GM23338 (cell line): ENCODE measurements around the gene CDH4. TPM values are rescaled to one million over a fixed set of nuclear protein-coding genes. Genes with fewer than 3 reads are reported as not detected.

Experiments used
- ATAC-seq: fragments of 200-7000 bp; cut with Tn5 transposase; 3 replicates; pipeline ENCODE4 v1.9.1; 2020
- DNase-seq: peaks from one replicate; pipeline ENCODE4 v3.0.0-alpha.2; 2015; ENCODE audit warnings: low spot score
- H2AFZ ChIP-seq: fragments of 200-600 bp; sonication (generic); 2 replicates; pipeline ENCODE4 v1.8.0; 2016; ENCODE audit warnings: antibody characterized with exemption, mild to moderate bottlenecking, moderate library complexity
- H3F3A ChIP-seq: fragments of 200-600 bp; sonication (generic); replicated peaks from 2 replicates; pipeline ENCODE4 v1.8.0; 2017; ENCODE audit warnings: antibody characterized with exemption, mixed run types, low read depth
- H3K27ac ChIP-seq: fragments of 200-600 bp; sonication (generic); 2 replicates; pipeline ENCODE4 v1.6.1; 2016; ENCODE audit warnings: low read depth
- H3K27me3 ChIP-seq: fragments of 200-600 bp; sonication (generic); 2 replicates; pipeline ENCODE4 v1.8.0; 2016; ENCODE audit warnings: mild to moderate bottlenecking, mixed run types, moderate library complexity; ENCODE audit not compliant: insufficient read depth
- H3K36me3 ChIP-seq: fragments of 200-600 bp; sonication (generic); 2 replicates; pipeline ENCODE4 v1.8.0; 2016; ENCODE audit warnings: mild to moderate bottlenecking; ENCODE audit not compliant: insufficient read depth
- H3K4me1 ChIP-seq: fragments of 200-600 bp; sonication (generic); 2 replicates; pipeline ENCODE4 v1.8.0; 2016; ENCODE audit warnings: mild to moderate bottlenecking, moderate library complexity; ENCODE audit not compliant: insufficient read depth
- H3K4me2 ChIP-seq: fragments of 200-600 bp; sonication (generic); 2 replicates; pipeline ENCODE4 v1.7.1; 2017; ENCODE audit warnings: mixed run types
- H3K4me3 ChIP-seq: fragments of 200-600 bp; sonication (generic); 2 replicates; pipeline ENCODE4 v1.6.1; 2016; ENCODE audit warnings: mixed run types
- H3K79me2 ChIP-seq: fragments of 200-600 bp; sonication (generic); replicated peaks from 2 replicates; pipeline ENCODE4 v1.8.0; 2017; ENCODE audit warnings: mild to moderate bottlenecking; ENCODE audit not compliant: insufficient read depth
- H3K9me2 ChIP-seq: fragments of 200-600 bp; sonication (generic); 2 replicates; pipeline ENCODE4 v1.8.0; 2017; ENCODE audit not compliant: insufficient read depth
- H4K20me1 ChIP-seq: fragments of 200-600 bp; sonication (generic); replicated peaks from 2 replicates; pipeline ENCODE4 v1.8.0; 2017; ENCODE audit warnings: mild to moderate bottlenecking; ENCODE audit not compliant: insufficient read depth
- H3K27ac Mint-ChIP-seq: 2 replicates; pipeline ENCODE4 v1.8.0; 2020; ENCODE audit warnings: inconsistent platforms, mild to moderate bottlenecking, moderate library complexity, mixed read lengths
- H3K27me3 Mint-ChIP-seq: 3 replicates; pipeline ENCODE4 v1.8.0; 2022; ENCODE audit warnings: low read depth, mild to moderate bottlenecking, moderate library complexity, mixed read lengths, inconsistent platforms; ENCODE audit not compliant: insufficient read depth, poor library complexity
- H3K36me3 Mint-ChIP-seq: 3 replicates; pipeline ENCODE4 v1.8.0; 2021; ENCODE audit warnings: low read depth, mild to moderate bottlenecking, inconsistent platforms, moderate library complexity, mixed read lengths
- H3K4me1 Mint-ChIP-seq: 3 replicates; pipeline ENCODE4 v1.8.0; 2020; ENCODE audit warnings: mild to moderate bottlenecking, inconsistent platforms, mixed read lengths
- H3K4me3 Mint-ChIP-seq: 3 replicates; pipeline ENCODE4 v1.8.0; 2021; ENCODE audit warnings: moderate library complexity, mild to moderate bottlenecking, inconsistent platforms, mixed read lengths
- H3K9me3 Mint-ChIP-seq: 3 replicates; pipeline ENCODE4 v1.8.0; 2020; ENCODE audit warnings: moderate library complexity, mild to moderate bottlenecking, inconsistent platforms, mixed read lengths
- CTCF ChIP-seq, 2 experiments: fragments of 200-600 bp in 1 of 2; sonication (generic) in 1 of 2; conservative IDR thresholded peaks; 2 replicates each; pipeline versions ENCODE4 v1.5.1 to v1.6.1; 2016 to 2017; ENCODE audit warnings: antibody characterized with exemption in 2 of 2, low read depth in 2 of 2, mild to moderate bottlenecking in 2 of 2, moderate library complexity in 1 of 2
- EZH2phosphoT487 ChIP-seq: fragments of 200-600 bp; sonication (generic); IDR thresholded peaks from one replicate; pipeline ENCODE4 v1.8.1; 2018; ENCODE audit warnings: antibody characterized with exemption; ENCODE audit not compliant: unreplicated experiment
- JUNB ChIP-seq: IDR thresholded peaks from one replicate; pipeline ENCODE4 v1.6.1; 2016; ENCODE audit warnings: antibody characterized with exemption; ENCODE audit not compliant: unreplicated experiment
- NANOG ChIP-seq: IDR thresholded peaks from 2 replicates; pipeline ENCODE4 v1.6.1; 2016; ENCODE audit warnings: antibody characterized with exemption, borderline replicate concordance
- POLR2AphosphoS5 ChIP-seq: IDR thresholded peaks from 2 replicates; pipeline ENCODE4 v1.6.1; 2016; ENCODE audit warnings: antibody characterized with exemption, low read depth
- ZNF114 ChIP-seq: fragments of 250-450 bp; sonication (Bioruptor Pico); IDR thresholded peaks from 2 replicates; pipeline ENCODE4 v1.5.0; 2020; ENCODE audit warnings: mild to moderate bottlenecking, moderate library complexity
- ZNF331 ChIP-seq: fragments of 250-450 bp; sonication (Bioruptor Pico); IDR thresholded peaks from 2 replicates; pipeline ENCODE4 v1.5.0; 2020; ENCODE audit warnings: low read depth, mild to moderate bottlenecking, moderate library complexity
- ZNF462 ChIP-seq: fragments of 250-450 bp; sonication (Bioruptor Pico); IDR thresholded peaks from 2 replicates; pipeline ENCODE4 v1.5.0; 2020; ENCODE audit warnings: mild to moderate bottlenecking, moderate library complexity
- polyA plus RNA-seq: library from polyadenylated mRNA; unstranded; fragments of >200 nt; fragmentation: Nextera tagmentation; extraction: Ambion mirVana; gene quantifications from 2 replicates; pipeline ENCODE4 v1.2.1, GENCODE V29; 2016
- total RNA-seq: library from RNA; depleted of rRNA; stranded (reverse); fragments of >200 nt; shearing (Covaris generic); gene quantifications from 2 replicates; pipeline ENCODE4 v1.2.3, GENCODE V29; 2014

CDH4 gene
- total and polyA plus RNA-seq, 2 experiments from 2014 or later, result 1.2 to 4.2 TPM

- Histone ChIP-seq H3K27me3 (no peaks in the 10 kb centered on the region), H3K36me3 (no peaks in the 10 kb centered on the region), H3K9me2 (no peaks in the 10 kb centered on the region), H3K4me1 (no peaks in the 10 kb centered on the region; the same call in 1 of the 2 replicates), H2AFZ (no peak overlapping the region), H3K27ac (no peak overlapping the region), H3K79me2 (no peaks in the 10 kb centered on the region), H3K4me2 (no peak overlapping the region), H3F3A (no peaks in the 10 kb centered on the region), H4K20me1 (no peaks in the 10 kb centered on the region), H3K4me3 (no peak overlapping the region)
- H3K27ac Mint-ChIP-seq, result no peak overlapping the region; the same call in 1 of the 2 replicates
- H3K4me1 Mint-ChIP-seq, result peaks cover 20% of the 10 kb centered on the region
- TF ChIP-seq POLR2AphosphoS5 (no peak), EZH2phosphoT487 (no peak), CTCF (conservative IDR thresholded peaks at IDR 0.05; ENCODE audit: low read depth in 2 of 2) (peak; percentile 63 to 69), ZNF331 (CRISPR knock-in tag) (no peak), JUNB (no peak), NANOG (no peak), ZNF462 (peak; percentile 50; the same call in 1 of the 2 replicates), ZNF114 (CRISPR knock-in tag) (no peak)
- DNase-seq (peak; percentile 64), ATAC-seq (peak; percentile 92)
- H3K9me3 Mint-ChIP-seq, result no peaks in the 10 kb centered on the region
- no peaks in the 10 kb centered on the region for H3K36me3 Mint-ChIP-seq
- H3K27me3 Mint-ChIP-seq, result peaks cover 16% of the 10 kb centered on the region
- H3K4me3 Mint-ChIP-seq, result no peak overlapping the region
These were observed 472.3 kb downstream of the CDH4 start for GRCh38 chr20:61724376-61724775.
